HEK293 (cell line): ENCODE data around the gene TRIM47.

Source experiments
- CTCF ChIA-PET: fragments of 350-600 bp; formaldehyde crosslinking; extraction: SDS; loops from one replicate; lab custom pipeline; 2021; ENCODE audit warnings: antibody characterized with exemption; lab: Yijun Ruan, JAX
- POLR2A ChIA-PET: fragments of 300-600 bp; formaldehyde crosslinking; extraction: SDS; loops from one replicate; lab custom pipeline; 2020; ENCODE audit warnings: antibody characterized with exemption, inconsistent platforms; lab: Yijun Ruan, JAX
- H3K27ac ChIP-seq: fragments of 200-500 bp; sonication (Bioruptor generic); 2 replicates; pipeline ENCODE4 v1.5.1; 2014; ENCODE audit warnings: low read depth, low read length, control low read depth, inconsistent platforms; ENCODE audit errors: extremely low read depth
- H3K36me3 ChIP-seq, 2 experiments: fragments of 200-500 bp in 1 of 2; sonication (Bioruptor generic) in 1 of 2; 1 replicate in 1 of 2; 2 replicates in 1 of 2; pipeline ENCODE4 v1.5.1; 2014 to 2017; ENCODE audit warnings: inconsistent platforms in 2 of 2, low read length in 2 of 2; ENCODE audit not compliant: control insufficient read depth in 2 of 2, insufficient read depth in 1 of 2
- H3K4me1 ChIP-seq: fragments of 200-500 bp; sonication (Bioruptor generic); 2 replicates; pipeline ENCODE4 v1.5.1; 2014; ENCODE audit warnings: mild to moderate bottlenecking, low read length, inconsistent platforms; ENCODE audit not compliant: control insufficient read depth, insufficient read depth
- H3K4me3 ChIP-seq: 2 replicates; pipeline ENCODE4 v1.5.1; 2011; ENCODE audit warnings: low read depth, mild to moderate bottlenecking, control low read depth, low read length, moderate library complexity
- H3K9me3 ChIP-seq: fragments of 200-500 bp; sonication (Bioruptor generic); 2 replicates; pipeline ENCODE4 v1.5.1; 2014; ENCODE audit warnings: low read depth, low read length, inconsistent platforms; ENCODE audit not compliant: control insufficient read depth, insufficient read depth
- CTCF ChIP-seq: fragments of 450-650 bp; formaldehyde crosslinking; IDR thresholded peaks from 2 replicates; pipeline ENCODE4 v1.5.1; 2016; ENCODE audit warnings: missing biosample characterization, missing genetic modification characterization
- HOXD13 ChIP-seq: sonication (generic); formaldehyde crosslinking; IDR thresholded peaks from 2 replicates; pipeline ENCODE4 v1.8.0; 2022; ENCODE audit warnings: missing genetic modification reagents, borderline replicate concordance
- KLF1 ChIP-seq: fragments of 450-650 bp; formaldehyde crosslinking; IDR thresholded peaks from 2 replicates; pipeline ENCODE4 v1.5.1; 2016; ENCODE audit warnings: missing biosample characterization, missing genetic modification characterization
- OSR2 ChIP-seq: fragments of 450-650 bp; formaldehyde crosslinking; IDR thresholded peaks from 2 replicates; pipeline ENCODE4 v1.5.1; 2016; ENCODE audit warnings: missing biosample characterization, missing genetic modification characterization
- PRDM1 ChIP-seq: fragments of 450-650 bp; formaldehyde crosslinking; IDR thresholded peaks from 2 replicates; pipeline ENCODE4; 2016; ENCODE audit warnings: missing biosample characterization, missing genetic modification characterization
- REPIN1 ChIP-seq: fragments of 450-650 bp; formaldehyde crosslinking; IDR thresholded peaks from 2 replicates; pipeline ENCODE4 v1.5.1; 2017; ENCODE audit warnings: missing biosample characterization, missing genetic modification characterization, low read depth
- SP3 ChIP-seq: fragments of 450-650 bp; formaldehyde crosslinking; IDR thresholded peaks from 2 replicates; pipeline ENCODE4 v1.5.1; 2016; ENCODE audit warnings: missing biosample characterization, missing genetic modification characterization
- ZIC2 ChIP-seq: fragments of 450-650 bp; formaldehyde crosslinking; IDR thresholded peaks from 2 replicates; pipeline ENCODE4 v1.5.1; 2016; ENCODE audit warnings: missing biosample characterization, missing genetic modification characterization
- ZNF121 ChIP-seq: fragments of 450-650 bp; formaldehyde crosslinking; IDR thresholded peaks from 2 replicates; pipeline ENCODE4 v1.5.1; 2016; ENCODE audit warnings: missing biosample characterization, missing genetic modification characterization
- ZNF133 ChIP-seq: fragments of 450-650 bp; formaldehyde crosslinking; IDR thresholded peaks from 2 replicates; pipeline ENCODE4 v1.5.1; 2016; ENCODE audit warnings: missing biosample characterization, missing genetic modification characterization
- ZNF184 ChIP-seq: fragments of 450-650 bp; IDR thresholded peaks from 2 replicates; pipeline ENCODE4 v1.5.1; 2018; ENCODE audit warnings: missing biosample characterization, mild to moderate bottlenecking, missing genetic modification characterization
- ZNF214 ChIP-seq: fragments of 450-650 bp; formaldehyde crosslinking; IDR thresholded peaks from 2 replicates; pipeline ENCODE4 v1.5.1; 2017; ENCODE audit warnings: missing biosample characterization, mild to moderate bottlenecking, missing genetic modification characterization, borderline replicate concordance
- ZNF23 ChIP-seq: fragments of 450-650 bp; formaldehyde crosslinking; IDR thresholded peaks from 2 replicates; pipeline ENCODE4 v1.5.1; 2016; ENCODE audit warnings: missing biosample characterization, missing genetic modification characterization, borderline replicate concordance
- ZNF239 ChIP-seq: fragments of 450-650 bp; formaldehyde crosslinking; IDR thresholded peaks from 2 replicates; pipeline ENCODE4 v1.5.1; 2016; ENCODE audit warnings: missing biosample characterization, missing genetic modification characterization
- ZNF248 ChIP-seq: fragments of 450-650 bp; formaldehyde crosslinking; IDR thresholded peaks from 2 replicates; pipeline ENCODE4 v1.5.1; 2017; ENCODE audit warnings: missing biosample characterization, missing genetic modification characterization
- ZNF266 ChIP-seq: fragments of 450-650 bp; formaldehyde crosslinking; IDR thresholded peaks from 2 replicates; pipeline ENCODE4 v1.5.1; 2016; ENCODE audit warnings: missing biosample characterization, missing genetic modification characterization, low read depth
- ZNF292 ChIP-seq: fragments of 450-650 bp; formaldehyde crosslinking; IDR thresholded peaks from 2 replicates; pipeline ENCODE4 v1.5.1; 2016; ENCODE audit warnings: low read depth, missing biosample characterization, missing genetic modification characterization, borderline replicate concordance
- ZNF324 ChIP-seq: fragments of 450-650 bp; formaldehyde crosslinking; IDR thresholded peaks from 2 replicates; pipeline ENCODE4 v1.5.1; 2016; ENCODE audit warnings: missing biosample characterization, missing genetic modification characterization
- ZNF341 ChIP-seq: fragments of 450-650 bp; formaldehyde crosslinking; IDR thresholded peaks from 2 replicates; pipeline ENCODE4; 2016; ENCODE audit warnings: low read depth, missing biosample characterization, missing genetic modification characterization
- ZNF394 ChIP-seq: fragments of 450-650 bp; formaldehyde crosslinking; IDR thresholded peaks from 2 replicates; pipeline ENCODE4 v1.5.1; 2016; ENCODE audit warnings: missing biosample characterization, missing genetic modification characterization, mild to moderate bottlenecking, moderate library complexity, borderline replicate concordance
- ZNF558 ChIP-seq: fragments of 450-650 bp; formaldehyde crosslinking; IDR thresholded peaks from 2 replicates; pipeline ENCODE4 v1.5.1; 2016; ENCODE audit warnings: missing biosample characterization, missing genetic modification characterization
- ZNF596 ChIP-seq: fragments of 450-650 bp; IDR thresholded peaks from 2 replicates; pipeline ENCODE4 v1.5.0; 2018; ENCODE audit warnings: missing biosample characterization, mild to moderate bottlenecking, missing genetic modification characterization, moderate library complexity
- ZNF600 ChIP-seq: fragments of 450-650 bp; formaldehyde crosslinking; IDR thresholded peaks from 2 replicates; pipeline ENCODE4 v1.5.1; 2016; ENCODE audit warnings: missing biosample characterization, missing genetic modification characterization
- ZNF645 ChIP-seq: fragments of 450-650 bp; formaldehyde crosslinking; IDR thresholded peaks from 2 replicates; pipeline ENCODE4; 2016; ENCODE audit warnings: missing biosample characterization, missing genetic modification characterization
- ZNF776 ChIP-seq: fragments of 450-650 bp; formaldehyde crosslinking; IDR thresholded peaks from 2 replicates; pipeline ENCODE4 v1.5.0; 2017; ENCODE audit warnings: missing biosample characterization, missing genetic modification characterization, borderline replicate concordance
- ZNF785 ChIP-seq: fragments of 450-650 bp; formaldehyde crosslinking; IDR thresholded peaks from 2 replicates; pipeline ENCODE4 v1.5.1; 2016; ENCODE audit warnings: missing biosample characterization, missing genetic modification characterization
- TF ChIP-seq, protein P1 (sequence below): fragments of 450-650 bp; formaldehyde crosslinking; IDR thresholded peaks from 2 replicates; pipeline ENCODE4 v1.5.1; 2016; ENCODE audit warnings: missing biosample characterization, missing genetic modification characterization
- TF ChIP-seq, protein P2 (sequence below): fragments of 450-650 bp; formaldehyde crosslinking; IDR thresholded peaks from 2 replicates; pipeline ENCODE4 v1.5.1; 2017; ENCODE audit warnings: missing biosample characterization, mild to moderate bottlenecking, missing genetic modification characterization, moderate library complexity

TRIM47 gene

GRCh38 chr17:75845933-75846691, 32.3 kb downstream of the TRIM47 start:
- ChIA-PET POLR2A (interaction anchor here (0.9 to 3.2 kb wide), 6 partner anchors 9 to 66 kb away, joined by 3 to 28 read pairs (median 6); partner anchors contain the start of gene WBP2), CTCF (interaction anchor here (0.6 to 5.5 kb wide), 21 partner anchors 8 to 581 kb away, joined by 3 to 40 read pairs (median 4); partner anchors contain the start of genes RECQL5 and WBP2)
- H3K4me3 ChIP-seq: no peak overlapping the region
- H3K9me3 ChIP-seq: no peaks in the 10 kb centered on the region
- no peaks in the 10 kb centered on the region; the same call in 1 of the 2 replicates for H3K4me1 ChIP-seq
- peak; percentile 43; the same call in 1 of the 2 replicates for TF ChIP-seq ZNF394 (tag by site-specific recombination)
- TF ChIP-seq ZNF341 (tag by site-specific recombination): no peak
- no peak for TF ChIP-seq SP3
- TF ChIP-seq ZNF324 (tag by site-specific recombination): no peak
- no peak for TF ChIP-seq ZNF239 (tag by site-specific recombination)
- TF ChIP-seq ZNF558: no peak
- 0 out of 2 replicates have a peak, but pooled peaks have one; percentile 40 for TF ChIP-seq PRDM1 (tag by site-specific recombination)
- TF ChIP-seq KLF1 (tag by site-specific recombination): peak; percentile 51; the same call in 1 of the 2 replicates
- H3K36me3 ChIP-seq: peaks cover 7 to 51% of the 10 kb centered on the region in 2 experiments
- H3K27ac ChIP-seq: peak overlapping the region; percentile 22; the same call in 1 of the 2 replicates

DNA sequence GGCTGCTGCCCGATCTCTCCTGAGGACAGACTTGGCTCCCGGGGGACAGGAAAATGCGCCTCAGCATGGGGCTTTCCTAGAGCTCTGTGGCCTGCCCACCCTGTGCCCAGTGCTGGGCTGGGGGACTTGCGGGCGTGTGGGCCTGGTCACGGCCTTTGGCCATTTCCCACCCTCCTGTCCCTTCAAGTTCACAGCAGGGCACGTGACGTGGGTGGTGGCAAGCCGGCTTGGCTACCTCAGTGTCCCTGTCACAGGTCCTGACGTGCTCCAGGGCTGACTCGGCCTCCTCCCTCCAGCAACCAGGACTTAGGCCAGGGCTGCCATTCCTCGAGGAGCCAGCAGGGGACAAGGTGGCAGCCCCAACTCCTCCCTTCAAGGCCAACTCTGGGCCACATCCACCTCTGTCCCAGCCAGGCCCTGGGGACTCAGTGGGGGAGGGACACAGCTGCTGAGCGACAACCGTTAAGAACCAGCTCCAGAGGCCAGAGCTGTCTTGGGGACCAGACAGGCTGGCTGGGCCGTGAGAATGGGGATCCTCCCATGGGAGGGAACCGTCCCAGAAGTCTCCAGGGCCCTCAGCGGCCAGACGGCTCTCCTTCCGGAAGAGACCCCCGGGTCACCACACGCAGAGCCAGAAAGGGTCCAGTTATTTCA, 33.2 kb downstream of the TRIM47 start:
- ChIA-PET CTCF (interaction anchor here (0.7 to 5.5 kb wide), 20 partner anchors 8 to 580 kb away, joined by 3 to 40 read pairs (median 4); partner anchors contain the start of genes RECQL5 and WBP2), POLR2A (interaction anchor here (0.6 to 3.2 kb wide), 7 partner anchors 10 to 143 kb away, joined by 3 to 28 read pairs (median 5); partner anchors contain the start of genes TRIM47 and WBP2)
- H3K9me3 ChIP-seq: no peaks in the 10 kb centered on the region
- H3K36me3 ChIP-seq: peaks cover 0 to 43% of the 10 kb centered on the region in 2 experiments; a peak in 2 of 3 replicates
- H3K4me3 ChIP-seq: no peak overlapping the region
- H3K27ac ChIP-seq: no peak overlapping the region
- no peaks in the 10 kb centered on the region; the same call in 1 of the 2 replicates for H3K4me1 ChIP-seq
- TF ChIP-seq ZNF785 (tag by site-specific recombination): no peak
- TF ChIP-seq, protein P1, sequence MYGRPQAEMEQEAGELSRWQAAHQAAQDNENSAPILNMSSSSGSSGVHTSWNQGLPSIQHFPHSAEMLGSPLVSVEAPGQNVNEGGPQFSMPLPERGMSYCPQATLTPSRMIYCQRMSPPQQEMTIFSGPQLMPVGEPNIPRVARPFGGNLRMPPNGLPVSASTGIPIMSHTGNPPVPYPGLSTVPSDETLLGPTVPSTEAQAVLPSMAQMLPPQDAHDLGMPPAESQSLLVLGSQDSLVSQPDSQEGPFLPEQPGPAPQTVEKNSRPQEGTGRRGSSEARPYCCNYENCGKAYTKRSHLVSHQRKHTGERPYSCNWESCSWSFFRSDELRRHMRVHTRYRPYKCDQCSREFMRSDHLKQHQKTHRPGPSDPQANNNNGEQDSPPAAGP (tag by site-specific recombination): peak; percentile 41; the same call in 1 of the 2 replicates
- TF ChIP-seq, protein P2, sequence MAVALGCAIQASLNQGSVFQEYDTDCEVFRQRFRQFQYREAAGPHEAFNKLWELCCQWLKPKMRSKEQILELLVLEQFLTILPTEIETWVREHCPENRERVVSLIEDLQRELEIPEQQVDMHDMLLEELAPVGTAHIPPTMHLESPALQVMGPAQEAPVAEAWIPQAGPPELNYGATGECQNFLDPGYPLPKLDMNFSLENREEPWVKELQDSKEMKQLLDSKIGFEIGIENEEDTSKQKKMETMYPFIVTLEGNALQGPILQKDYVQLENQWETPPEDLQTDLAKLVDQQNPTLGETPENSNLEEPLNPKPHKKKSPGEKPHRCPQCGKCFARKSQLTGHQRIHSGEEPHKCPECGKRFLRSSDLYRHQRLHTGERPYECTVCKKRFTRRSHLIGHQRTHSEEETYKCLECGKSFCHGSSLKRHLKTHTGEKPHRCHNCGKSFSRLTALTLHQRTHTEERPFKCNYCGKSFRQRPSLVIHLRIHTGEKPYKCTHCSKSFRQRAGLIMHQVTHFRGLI (tag by site-specific recombination): no peak; the same call in 1 of the 2 replicates
- TF ChIP-seq ZNF341 (tag by site-specific recombination): no peak
- peak; percentile 91 for TF ChIP-seq CTCF (tag by site-specific recombination)
- no peak for TF ChIP-seq ZNF776 (tag by site-specific recombination)
- TF ChIP-seq ZNF214: no peak
- 0 out of 2 replicates have a peak, but pooled peaks have one; percentile 21 for TF ChIP-seq SP3
- no peak for TF ChIP-seq ZNF266 (tag by site-specific recombination)
- TF ChIP-seq ZNF645 (tag by site-specific recombination): no peak
- TF ChIP-seq ZNF121 (tag by site-specific recombination): no peak
- TF ChIP-seq ZNF292: no peak
- no peak for TF ChIP-seq REPIN1
- TF ChIP-seq ZNF596: no peak
- peak; percentile 80 for TF ChIP-seq ZNF600
- no peak for TF ChIP-seq ZNF23 (tag by site-specific recombination)
- no peak for TF ChIP-seq ZNF133 (tag by site-specific recombination)
- TF ChIP-seq OSR2: no peak
- no peak for TF ChIP-seq PRDM1 (tag by site-specific recombination)
- no peak for TF ChIP-seq ZNF184 (tag by site-specific recombination)
- TF ChIP-seq ZNF248 (tag by site-specific recombination): no peak
- TF ChIP-seq ZIC2 (tag by site-specific recombination): peak; percentile 56; the same call in 1 of the 2 replicates
- no peak for TF ChIP-seq HOXD13 (CRISPR knock-in tag)
